ENCODE measurements around the gene GATD1.

GATD1 gene

DNA sequence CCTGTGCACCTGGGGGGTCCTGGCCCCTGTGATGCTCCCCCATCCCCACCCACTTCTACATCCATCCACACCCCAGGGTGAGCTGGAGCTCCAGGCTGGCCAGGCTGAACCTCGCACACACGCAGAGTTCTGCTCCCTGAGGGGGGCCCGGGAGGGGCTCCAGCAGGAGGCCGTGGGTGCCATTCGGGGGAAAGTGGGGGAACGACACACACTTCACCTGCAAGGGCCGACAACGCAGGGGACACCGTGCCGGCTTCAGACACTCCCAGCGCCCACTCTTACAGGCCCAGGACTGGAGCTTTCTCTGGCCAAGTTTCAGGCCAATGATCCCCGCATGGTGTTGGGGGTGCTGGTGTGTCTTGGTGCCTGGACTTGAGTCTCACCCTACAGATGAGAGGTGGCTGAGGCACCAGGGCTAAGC is 50.0 kb downstream of the GATD1 start:
- DNase-seq (ENCODE audit: low read depth in 2 of 2), result no peak

DNA sequence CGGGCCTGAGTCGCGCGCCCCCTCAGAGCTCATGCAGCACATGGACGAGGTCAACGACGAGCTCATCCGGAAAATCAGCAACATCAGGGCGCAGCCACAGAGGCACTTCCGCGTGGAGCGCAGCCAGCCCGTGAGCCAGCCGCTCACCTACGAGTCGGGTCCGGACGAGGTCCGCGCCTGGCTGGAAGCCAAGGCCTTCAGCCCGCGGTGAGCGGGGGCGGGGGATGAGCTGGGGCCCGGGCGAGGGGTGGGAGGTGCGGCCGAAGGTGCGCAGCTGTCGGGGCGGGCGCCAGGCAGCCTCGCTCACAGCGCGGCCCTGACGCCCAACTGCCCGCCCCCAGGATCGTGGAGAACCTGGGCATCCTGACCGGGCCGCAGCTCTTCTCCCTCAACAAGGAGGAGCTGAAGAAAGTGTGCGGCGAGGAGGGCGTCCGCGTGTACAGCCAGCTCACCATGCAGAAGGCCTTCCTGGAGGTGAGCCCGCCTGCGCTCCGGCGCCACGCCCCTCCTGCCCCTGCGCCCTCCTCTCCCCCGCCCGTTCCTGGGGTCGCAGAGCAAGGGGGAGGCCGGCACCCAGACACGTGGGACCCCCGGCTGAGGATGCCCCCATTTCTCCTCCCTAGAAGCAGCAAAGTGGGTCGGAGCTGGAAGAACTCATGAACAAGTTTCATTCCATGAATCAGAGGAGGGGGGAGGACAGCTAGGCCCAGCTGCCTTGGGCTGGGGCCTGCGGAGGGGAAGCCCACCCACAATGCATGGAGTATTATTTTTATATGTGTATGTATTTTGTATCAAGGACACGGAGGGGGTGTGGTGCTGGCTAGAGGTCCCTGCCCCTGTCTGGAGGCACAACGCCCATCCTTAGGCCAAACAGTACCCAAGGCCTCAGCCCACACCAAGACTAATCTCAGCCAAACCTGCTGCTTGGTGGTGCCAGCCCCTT is 50.7 kb downstream of the GATD1 start:
- DNase-seq (ENCODE audit: low read depth in 2 of 2), result no peak

DNA sequence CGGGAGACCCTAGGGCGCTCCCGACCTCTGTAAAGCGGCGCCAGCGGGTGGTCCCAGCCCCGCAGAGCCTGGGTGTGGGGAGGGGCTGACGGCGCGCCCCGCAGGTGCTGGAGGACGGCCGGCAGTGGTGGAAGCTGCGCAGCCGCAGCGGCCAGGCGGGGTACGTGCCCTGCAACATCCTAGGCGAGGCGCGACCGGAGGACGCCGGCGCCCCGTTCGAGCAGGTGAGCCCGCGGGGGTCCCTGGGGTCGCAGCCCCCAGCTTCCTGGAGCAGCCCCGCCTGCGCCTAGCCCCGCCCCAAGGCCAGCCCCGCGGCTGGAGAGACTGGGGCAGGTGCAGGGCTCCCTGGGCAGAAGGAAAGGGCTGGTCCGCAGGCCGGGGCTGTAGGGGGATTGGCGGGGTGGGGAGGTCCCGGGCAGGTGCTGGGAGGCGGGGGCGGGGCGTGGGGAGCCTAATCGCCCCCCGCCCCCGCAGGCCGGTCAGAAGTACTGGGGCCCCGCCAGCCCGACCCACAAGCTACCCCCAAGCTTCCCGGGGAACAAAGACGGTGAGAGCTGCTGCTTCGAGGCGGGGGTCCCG is 51.6 kb downstream of the GATD1 start:
- DNase-seq (ENCODE audit: low read depth in 2 of 2), result no peak

DNA sequence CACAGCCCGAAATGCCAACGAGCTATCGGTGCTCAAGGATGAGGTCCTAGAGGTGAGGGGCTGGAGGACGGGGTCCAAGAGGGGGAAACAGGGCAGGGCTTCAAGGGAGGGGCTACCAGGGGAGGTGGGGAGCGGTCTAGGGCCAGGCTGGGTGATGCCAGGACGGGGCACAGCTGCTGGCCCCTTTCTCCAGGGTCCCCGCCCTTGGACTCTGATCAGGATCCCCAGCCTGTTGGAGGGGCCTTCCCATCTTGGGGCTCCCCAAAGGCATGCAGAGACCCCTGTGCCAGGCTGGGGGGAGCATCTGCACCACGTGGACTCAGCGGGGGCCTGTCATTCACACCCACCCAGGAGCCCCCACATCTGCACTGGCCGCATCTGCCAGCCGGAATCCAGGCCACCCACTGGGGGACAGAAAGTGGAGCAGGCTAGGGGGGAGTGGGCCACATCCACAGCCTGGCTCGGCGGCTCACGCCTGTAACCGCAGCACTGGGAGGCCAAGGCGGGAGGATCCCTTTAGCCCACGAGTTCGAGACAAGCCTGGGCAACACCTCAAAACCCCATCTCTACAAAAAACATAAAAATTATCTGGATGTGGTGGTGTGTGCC is 52.4 kb downstream of the GATD1 start:
- DNase-seq (ENCODE audit: low read depth in 2 of 2), result no peak

DNA sequence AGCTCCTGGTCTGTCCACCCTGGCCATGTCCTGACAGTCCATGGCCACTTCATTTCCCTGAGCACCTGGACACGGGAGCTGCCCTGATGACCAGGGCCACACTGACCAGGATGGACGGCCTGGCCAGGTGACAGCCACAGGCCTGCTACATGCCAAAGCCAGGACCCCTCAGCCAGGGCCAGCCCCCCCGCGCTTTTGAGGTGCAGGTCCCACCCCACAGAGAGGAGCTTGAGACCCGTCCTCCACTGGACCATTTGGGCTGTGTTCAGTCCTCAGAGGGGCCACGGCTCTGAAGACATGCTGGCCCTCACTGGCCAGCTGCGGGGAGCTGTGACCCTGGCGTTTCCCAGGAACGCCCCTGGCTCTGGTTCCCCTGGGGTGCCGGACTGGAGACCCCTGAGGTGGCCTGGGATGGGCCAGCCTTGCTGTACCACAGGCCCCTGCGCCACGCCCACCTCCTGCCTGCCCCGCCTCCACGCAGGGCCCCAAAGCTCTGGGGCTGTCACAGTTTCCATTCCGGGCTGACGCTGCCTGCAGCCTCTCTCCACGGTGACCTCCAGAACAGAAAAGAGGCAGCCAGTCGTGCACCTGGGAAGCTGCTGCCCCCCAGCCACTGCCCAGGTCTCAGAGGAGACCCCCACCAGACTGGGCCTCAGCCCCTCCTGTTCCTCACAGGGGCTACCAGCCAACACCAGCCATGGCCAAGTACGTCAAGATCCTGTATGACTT is 53.1 kb downstream of the GATD1 start:
- DNase-seq (ENCODE audit: low read depth in 2 of 2), result no peak

DNA sequence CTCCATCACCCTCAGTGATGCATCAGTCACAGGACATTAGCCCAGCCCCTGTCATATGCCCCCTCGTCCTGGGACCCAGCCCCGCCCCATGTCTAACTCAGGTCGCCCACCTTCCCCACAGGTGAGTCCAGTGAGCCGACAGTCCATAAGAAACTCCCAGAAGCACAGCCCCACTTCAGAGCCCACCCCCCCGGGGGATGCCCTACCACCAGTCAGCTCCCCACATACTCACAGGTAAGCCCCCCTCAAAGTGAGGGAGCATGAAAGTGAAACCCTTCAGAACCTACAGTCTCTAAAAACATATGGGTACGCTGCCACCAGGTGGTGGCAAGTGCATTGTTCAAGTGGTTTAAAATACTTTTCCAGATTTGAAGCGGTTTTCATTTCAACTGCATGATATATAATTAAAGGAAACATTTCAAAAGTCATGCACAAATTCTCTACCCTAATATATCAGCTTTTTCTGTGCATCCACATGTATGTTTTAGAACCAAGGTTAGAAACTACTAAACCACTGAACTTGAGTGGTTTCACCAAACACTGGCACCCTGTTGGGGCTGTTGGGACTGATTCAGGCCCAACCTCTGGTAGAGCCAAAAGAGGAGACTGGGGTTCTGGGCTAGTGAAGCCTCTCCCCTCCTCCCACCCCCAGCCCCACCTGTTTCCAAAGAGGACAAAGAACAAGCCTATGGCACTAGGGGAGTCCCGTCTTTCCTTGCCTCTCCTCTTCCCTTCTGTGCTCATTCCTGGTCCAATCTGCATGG is 54.0 kb downstream of the GATD1 start:
- DNase-seq (ENCODE audit: low read depth in 2 of 2), result no peak

DNA sequence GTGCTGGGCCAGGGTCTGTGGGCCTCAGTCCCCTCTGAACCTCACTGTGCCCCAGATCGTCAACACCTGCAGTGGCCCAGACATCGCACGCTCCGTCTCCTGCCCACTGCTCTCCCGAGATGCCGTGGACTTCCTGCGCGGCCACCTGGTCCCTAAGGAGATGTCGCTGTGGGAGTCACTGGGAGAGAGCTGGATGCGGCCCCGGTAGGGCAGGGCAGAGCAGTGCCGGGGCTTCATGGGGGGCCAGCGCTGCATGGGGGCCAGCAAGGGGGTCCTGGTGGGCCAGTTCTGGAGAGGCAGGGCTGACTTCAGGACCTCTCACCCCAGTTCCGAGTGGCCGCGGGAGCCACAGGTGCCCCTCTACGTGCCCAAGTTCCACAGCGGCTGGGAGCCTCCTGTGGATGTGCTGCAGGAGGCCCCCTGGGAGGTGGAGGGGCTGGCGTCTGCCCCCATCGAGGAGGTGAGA is 54.9 kb downstream of the GATD1 start:
- DNase-seq (ENCODE audit: low read depth in 2 of 2), result no peak

DNA sequence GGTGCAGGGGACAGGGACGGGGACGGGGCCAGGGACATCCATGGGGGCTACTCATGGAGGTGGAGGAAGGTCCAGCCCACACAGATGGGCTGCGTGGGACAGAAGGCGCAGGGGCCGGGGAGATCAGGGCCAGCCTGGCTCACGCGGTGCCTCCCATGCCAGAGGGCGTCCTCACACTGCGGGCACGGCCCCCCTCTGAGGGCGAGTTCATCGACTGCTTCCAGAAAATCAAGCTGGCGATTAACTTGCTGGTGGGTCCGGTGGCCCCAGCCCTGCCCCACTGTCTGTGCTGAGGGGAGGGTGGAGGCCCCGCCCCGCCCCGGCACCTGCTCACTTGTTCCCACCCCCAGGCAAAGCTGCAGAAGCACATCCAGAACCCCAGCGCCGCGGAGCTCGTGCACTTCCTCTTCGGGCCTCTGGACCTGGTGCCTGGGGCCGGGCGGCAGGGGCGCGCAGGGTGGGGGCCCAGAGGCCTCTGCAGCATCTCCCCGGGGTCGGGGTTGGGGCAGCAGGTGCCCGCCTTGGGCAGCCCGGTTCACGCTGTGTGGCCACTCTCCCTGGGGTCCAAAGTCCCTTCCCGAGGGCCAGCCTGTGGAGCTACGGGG is 55.4 kb downstream of the GATD1 start:
- DNase-seq (ENCODE audit: low read depth in 2 of 2), result no peak

DNA sequence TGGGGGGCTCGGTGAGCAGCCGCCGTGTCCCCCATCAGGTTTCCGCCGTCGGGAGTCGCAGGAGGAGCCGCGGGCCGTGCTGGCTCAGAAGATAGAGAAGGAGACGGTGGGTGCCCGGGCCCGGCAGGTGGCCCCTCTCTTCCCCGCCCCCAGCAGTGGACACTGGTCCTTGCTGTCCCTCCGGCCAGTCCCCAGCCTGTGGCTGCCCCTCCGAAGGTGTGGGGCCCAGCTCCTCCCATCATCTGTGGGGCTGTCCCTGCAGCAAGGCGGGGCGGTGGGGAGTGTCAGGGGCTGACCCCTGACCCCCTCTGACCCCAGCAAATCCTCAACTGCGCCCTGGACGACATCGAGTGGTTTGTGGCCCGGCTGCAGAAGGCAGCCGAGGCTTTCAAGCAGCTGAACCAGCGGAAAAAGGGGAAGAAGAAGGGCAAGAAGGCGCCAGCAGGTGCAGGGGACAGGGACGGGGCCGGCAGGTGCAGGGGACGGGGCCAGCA is 56.0 kb downstream of the GATD1 start:
- DNase-seq (ENCODE audit: low read depth in 2 of 2), result no peak

DNA sequence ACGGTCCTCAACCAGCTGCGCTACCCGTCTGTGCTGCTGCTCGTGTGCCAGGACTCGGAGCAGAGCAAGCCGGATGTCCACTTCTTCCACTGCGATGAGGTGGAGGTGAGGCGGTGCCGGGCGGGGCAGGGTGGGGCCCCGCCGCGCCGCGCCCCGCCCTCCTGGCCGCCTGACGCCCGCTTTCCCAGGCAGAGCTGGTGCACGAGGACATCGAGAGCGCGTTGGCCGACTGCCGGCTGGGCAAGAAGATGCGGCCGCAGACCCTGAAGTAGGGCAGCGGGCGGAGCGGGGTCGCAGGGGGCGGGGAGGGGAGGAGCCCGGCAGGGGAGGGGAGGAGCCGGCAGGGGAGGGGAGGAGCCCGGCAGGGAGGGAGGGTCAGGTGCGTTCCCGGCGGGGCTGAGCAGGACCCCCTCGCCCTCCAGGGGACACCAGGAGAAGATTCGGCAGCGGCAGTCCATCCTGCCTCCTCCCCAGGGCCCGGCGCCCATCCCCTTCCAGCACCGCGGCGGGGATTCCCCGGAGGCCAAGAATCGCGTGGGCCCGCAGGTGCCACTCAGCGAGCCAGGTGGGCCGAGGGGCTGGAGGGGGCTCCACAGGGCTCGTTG is 56.5 kb downstream of the GATD1 start:
- peak in 1 of 2 donors; percentile 42 for DNase-seq (ENCODE audit: low read depth in 2 of 2)

DNA sequence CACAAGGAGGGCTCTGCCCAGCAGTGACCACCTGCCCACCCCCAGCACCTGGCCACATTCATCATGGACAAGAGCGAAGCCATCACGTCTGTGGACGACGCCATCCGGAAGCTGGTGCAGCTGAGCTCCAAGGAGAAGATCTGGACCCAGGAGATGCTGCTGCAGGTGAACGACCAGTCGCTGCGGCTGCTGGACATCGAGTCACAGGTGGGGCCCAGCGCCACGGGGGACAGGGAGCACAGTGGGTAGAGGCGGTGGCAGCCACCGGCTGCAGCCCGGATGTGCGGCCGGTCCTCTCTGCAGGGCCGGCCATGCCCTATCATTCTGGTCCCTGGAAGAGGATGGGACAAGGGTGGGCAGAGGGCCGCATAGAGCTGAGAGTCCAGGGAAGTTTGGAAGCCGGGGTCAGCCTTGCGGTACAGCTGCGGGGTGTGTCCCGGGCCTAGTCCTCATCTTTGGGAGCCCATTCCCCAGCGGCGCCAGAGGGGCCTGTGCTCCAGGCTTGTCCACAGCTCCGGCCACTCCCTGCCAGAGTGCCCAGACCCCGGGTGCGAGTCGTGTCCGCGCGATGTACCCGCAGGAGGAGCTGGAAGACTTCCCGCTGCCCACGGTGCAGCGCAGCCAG is 57.2 kb downstream of the GATD1 start:
- DNase-seq (ENCODE audit: low read depth in 2 of 2), result no peak

DNA sequence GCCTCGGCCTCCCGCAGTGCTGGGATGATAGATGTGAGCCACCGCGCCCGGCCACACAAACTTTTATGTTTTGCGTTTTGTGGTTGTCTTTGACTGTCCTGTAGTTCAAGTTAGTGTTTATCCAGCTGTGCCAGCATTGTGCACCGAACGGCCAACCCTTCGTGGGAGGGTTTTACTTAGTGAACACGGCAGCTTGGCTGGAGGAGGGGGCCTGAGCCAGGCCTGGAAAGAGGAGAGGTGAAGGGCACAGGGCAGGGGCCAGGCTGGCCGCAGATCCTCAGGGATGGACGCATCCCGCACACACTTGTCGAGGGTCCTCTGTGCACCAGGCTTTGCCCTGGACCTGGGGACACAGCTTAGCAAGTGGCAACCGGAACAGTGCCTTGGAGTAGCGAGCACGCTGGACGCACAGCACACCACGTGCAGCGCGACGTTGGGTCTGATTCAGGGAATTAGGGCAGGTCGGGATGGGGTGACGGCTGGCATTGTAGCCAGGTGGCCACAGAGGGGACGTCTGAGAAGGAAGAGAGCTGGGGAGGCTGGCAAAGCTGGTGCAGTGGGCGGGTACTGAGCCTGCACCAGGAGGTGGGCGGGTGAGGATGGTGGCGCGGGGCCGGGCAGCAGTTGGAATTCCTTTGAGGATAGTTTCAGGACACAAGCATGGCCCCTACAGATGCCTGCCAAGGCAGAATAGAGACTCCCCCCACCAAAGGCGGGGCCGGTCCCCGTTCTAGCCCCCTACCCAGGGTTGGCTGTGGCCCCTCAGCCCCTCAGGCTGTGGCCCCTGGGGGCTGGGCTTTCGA is 57.9 kb downstream of the GATD1 start:
- no peak for DNase-seq (ENCODE audit: low read depth in 2 of 2)
